AG04449 (cell line): ENCODE data around the gene NDUFV2.

Source experiments
- CTCF ChIA-PET: fragments of 350-600 bp; formaldehyde crosslinking; extraction: SDS; loops from one replicate; lab custom pipeline; 2021; ENCODE audit warnings: antibody characterized with exemption; lab: Yijun Ruan, JAX
- POLR2A ChIA-PET: fragments of 400-600, 350-600 bp; formaldehyde crosslinking; extraction: SDS; loops from one replicate; lab custom pipeline; 2020; ENCODE audit warnings: antibody characterized with exemption, inconsistent platforms; lab: Yijun Ruan, JAX
- DNase-seq: peaks from one replicate; pipeline ENCODE4 v3.0.0-alpha.2; 2010; ENCODE audit warnings: low read depth, low spot score
- H3K4me3 ChIP-seq: 2 replicates; pipeline ENCODE4 v1.5.1; 2011; ENCODE audit warnings: low read depth, mild to moderate bottlenecking, control low read depth, low read length
- CTCF ChIP-seq: IDR thresholded peaks from one replicate; pipeline ENCODE4 v1.5.1; 2011; ENCODE audit warnings: mild to moderate bottlenecking, moderate library complexity, low read length, control low read depth, inconsistent platforms; ENCODE audit not compliant: insufficient read depth; ENCODE audit errors: missing control alignments

The NDUFV2 gene

GRCh38 chr18:9105420-9105819 is 2.9 kb downstream of the NDUFV2 start:
- TF ChIP-seq CTCF = no peak
- ChIA-PET CTCF (interaction anchor here (0.7 to 1.5 kb wide), 4 partner anchors 8 to 44 kb away, joined by 3 to 4 read pairs (median 3); no protein-coding TSS in a partner anchor), POLR2A (no interaction called here)
- DNase-seq = no peak
- peak overlapping the region; percentile 21 for H3K4me3 ChIP-seq

DNA sequence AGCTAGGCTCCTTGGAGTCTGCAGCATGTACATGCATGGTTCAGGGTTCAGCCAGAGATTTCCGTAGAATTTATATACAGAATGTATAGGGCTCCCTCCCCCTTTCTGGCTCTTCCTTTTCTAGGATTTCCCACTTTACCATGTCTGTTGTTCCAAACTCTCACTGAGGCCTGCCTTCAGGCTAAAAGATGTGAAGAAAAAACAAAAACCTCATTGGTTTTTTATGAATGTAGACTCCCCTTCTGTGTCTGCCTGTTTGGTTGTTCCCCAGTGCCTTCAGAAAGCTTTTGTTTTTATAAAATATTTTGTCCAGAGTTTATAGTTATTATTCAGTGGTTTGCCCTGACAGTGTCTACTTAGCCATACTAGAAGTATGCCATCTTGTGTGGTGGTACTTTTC is 3.6 kb downstream of the NDUFV2 start:
- H3K4me3 ChIP-seq = 0 out of 2 replicates have a peak overlapping the region, but pooled peaks have one; percentile 21
- DNase-seq = no peak
- ChIA-PET POLR2A (no interaction called here), CTCF (interaction anchor here (1.1 to 1.2 kb wide), 2 partner anchors 16 to 43 kb away, joined by 3 read pairs; no protein-coding TSS in a partner anchor)
- TF ChIP-seq CTCF = no peak

- ChIA-PET POLR2A (no interaction called here), CTCF (interaction anchor here (1.1 to 1.2 kb wide), 2 partner anchors 15 to 42 kb away, joined by 3 read pairs; no protein-coding TSS in a partner anchor)
- TF ChIP-seq CTCF = no peak
- H3K4me3 ChIP-seq = no peak overlapping the region
- no peak for DNase-seq
Observed at GRCh38 chr18:9106800-9107584, 4.5 kb downstream of the NDUFV2 start.

- ChIA-PET POLR2A (no interaction called here), CTCF (interaction anchor here (1.0 kb wide), 1 partner anchor 10 kb away, joined by 3 read pairs; no protein-coding TSS in a partner anchor)
- TF ChIP-seq CTCF = no peak
- DNase-seq = no peak
- no peak overlapping the region for H3K4me3 ChIP-seq
Observed at GRCh38 chr18:9108911-9109310, 6.4 kb downstream of the NDUFV2 start.

- TF ChIP-seq CTCF = no peak
- ChIA-PET POLR2A (no interaction called here), CTCF (interaction anchor here (1.0 kb wide), 1 partner anchor 9 kb away, joined by 3 read pairs; no protein-coding TSS in a partner anchor)
- DNase-seq = no peak
- H3K4me3 ChIP-seq = no peak overlapping the region
Observed at GRCh38 chr18:9109523-9109922, 7.0 kb downstream of the NDUFV2 start.

DNA sequence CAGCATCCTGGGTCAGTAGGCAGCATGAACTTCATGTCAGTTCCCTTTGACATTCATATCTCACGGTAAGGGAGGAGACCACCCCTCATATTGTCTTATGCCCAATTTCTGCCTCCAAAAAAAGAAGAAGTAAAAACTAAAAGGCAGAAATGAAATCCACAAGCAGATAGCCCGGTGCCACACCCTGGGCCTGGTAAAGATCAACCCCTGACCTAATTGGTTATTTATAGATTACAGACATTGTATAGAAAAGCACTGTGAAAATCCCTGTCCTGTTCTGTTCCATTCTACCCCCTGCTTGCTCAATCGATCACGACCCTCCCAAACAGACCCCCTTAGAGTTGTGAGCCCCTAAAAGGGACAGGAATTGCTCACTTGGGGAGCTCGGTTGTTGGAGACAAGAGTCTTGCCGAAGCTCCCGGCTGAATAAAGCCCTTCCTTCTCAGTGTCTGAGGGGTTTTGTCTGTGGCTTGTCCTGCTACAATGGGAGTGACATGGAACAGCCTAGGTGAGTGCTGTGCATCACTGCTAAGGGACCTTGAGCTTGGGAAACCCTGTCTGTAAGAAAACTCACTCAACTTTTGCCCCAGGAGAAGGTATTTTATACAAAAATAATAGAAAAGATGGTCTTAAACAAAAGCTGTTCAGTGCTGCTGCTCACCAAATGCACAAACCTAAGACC is 11.1 kb downstream of the NDUFV2 start:
- ChIA-PET CTCF (interaction anchor here (1.2 kb wide), 1 partner anchor 9 kb away, joined by 3 read pairs; no protein-coding TSS in a partner anchor), POLR2A (interaction anchor here (0.6 kb wide), 1 partner anchor 9 kb away, joined by 3 read pairs; no protein-coding TSS in a partner anchor)
- no peak overlapping the region for H3K4me3 ChIP-seq
- DNase-seq = no peak
- TF ChIP-seq CTCF = no peak
